Measurements from ENCODE around the gene IL24.

IL24 gene

DNA sequence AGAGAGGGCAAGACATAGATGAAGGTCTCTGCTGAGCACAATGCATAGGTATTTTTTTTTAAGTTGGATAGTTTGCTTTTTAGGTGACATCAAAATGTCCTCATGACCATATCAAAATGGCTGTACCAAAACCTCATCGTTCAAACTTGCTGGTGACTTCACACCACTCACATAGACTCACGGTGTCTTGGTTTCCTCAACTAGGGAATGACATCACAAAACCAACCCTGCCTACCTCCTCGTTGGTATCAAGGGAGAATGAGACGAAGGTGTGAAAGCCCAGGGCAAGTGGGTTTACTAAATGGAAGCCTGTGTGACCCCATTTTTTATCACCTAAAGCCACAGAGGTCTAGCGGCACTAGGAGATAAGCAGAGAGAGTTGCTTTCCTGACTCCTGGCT lies 47.5 kb downstream of the IL24 start:
- DNase-seq (ENCODE audit: low read depth), result no peak
- H3K4me3 ChIP-seq (ENCODE audit: low read depth, low read length), result no peak overlapping the region
- TF ChIP-seq, protein P1, sequence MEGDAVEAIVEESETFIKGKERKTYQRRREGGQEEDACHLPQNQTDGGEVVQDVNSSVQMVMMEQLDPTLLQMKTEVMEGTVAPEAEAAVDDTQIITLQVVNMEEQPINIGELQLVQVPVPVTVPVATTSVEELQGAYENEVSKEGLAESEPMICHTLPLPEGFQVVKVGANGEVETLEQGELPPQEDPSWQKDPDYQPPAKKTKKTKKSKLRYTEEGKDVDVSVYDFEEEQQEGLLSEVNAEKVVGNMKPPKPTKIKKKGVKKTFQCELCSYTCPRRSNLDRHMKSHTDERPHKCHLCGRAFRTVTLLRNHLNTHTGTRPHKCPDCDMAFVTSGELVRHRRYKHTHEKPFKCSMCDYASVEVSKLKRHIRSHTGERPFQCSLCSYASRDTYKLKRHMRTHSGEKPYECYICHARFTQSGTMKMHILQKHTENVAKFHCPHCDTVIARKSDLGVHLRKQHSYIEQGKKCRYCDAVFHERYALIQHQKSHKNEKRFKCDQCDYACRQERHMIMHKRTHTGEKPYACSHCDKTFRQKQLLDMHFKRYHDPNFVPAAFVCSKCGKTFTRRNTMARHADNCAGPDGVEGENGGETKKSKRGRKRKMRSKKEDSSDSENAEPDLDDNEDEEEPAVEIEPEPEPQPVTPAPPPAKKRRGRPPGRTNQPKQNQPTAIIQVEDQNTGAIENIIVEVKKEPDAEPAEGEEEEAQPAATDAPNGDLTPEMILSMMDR (IDR thresholded peaks at IDR 0.05; ENCODE audit: low read depth, low read length, missing control alignments), result no peak

DNA sequence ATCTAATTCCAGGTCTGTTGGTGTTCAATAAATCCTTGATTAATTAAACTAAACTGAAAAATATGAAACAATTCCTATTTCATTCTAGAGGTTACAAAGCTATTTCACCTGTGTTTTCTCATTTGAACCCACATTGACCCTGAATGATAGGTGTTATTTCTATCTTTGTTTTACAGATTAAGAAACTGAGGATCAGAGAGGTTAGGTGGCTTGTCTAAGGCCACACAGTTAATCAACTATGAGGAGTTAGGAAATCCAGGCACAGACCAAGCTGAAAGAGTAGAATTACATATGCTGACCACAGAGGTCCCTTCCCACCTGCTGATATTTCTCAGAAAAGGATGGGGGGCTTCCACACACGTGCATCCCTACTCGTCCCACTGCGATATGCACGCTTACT lies 48.5 kb downstream of the IL24 start:
- TF ChIP-seq, protein P1 (IDR thresholded peaks at IDR 0.05; ENCODE audit: low read depth, low read length, missing control alignments), result no peak
- no peak overlapping the region for H3K4me3 ChIP-seq (ENCODE audit: low read depth, low read length)
- DNase-seq (ENCODE audit: low read depth), result no peak

DNA sequence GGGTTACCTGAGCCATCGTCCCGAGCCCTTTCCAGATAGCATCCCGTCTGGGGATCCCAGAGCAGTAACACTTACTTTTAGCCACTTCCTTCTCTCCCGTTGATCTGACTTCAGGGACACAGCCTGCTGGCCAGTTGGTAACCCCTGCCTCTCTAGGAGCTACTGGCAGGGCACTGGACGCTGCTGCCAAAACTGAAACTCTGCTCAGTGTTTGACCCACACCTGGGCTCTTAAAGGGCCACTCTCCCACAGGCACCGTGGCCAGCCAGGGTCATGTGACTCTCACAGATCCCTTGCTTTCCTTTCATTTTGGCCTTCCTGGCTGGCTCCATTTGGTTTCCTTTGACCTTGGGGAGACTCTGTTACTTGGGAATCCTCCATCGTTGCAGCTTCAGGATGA lies 49.0 kb downstream of the IL24 start, which contains the start of gene PIGR:
Gene PIGR, minus strand, starts transcription at position 206 of the 400 bp plus-strand sequence. CDS start 5,935 bp downstream, outside the sequence.
- DNase-seq (ENCODE audit: low read depth), result no peak
- no peak within 1 kb of the TSS for H3K4me3 ChIP-seq (ENCODE audit: low read depth, low read length)
- TF ChIP-seq, protein P1 (IDR thresholded peaks at IDR 0.05; ENCODE audit: low read depth, low read length, missing control alignments), result no peak

DNA sequence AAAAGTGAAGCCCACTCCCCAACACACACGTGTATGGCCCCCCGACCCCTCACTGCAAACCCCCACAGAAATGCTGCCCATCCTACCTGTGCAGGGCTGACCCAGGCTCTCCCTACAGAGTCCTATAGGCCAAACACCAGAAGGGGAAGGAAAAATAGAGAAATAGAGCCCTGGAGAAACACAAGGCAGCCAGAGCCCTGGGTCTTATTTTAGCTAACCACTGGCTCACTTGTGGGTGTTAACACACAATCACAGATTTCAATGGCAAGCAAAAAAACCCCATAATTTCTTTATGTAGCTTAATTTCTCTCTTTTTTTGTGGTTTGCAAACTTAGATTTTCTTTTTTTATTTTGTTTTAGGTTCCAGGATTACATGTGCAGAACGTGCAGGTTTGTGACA lies 50.0 kb downstream of the IL24 start:
- no peak overlapping the region for H3K4me3 ChIP-seq (ENCODE audit: low read depth, low read length)
- DNase-seq (ENCODE audit: low read depth), result no peak
- TF ChIP-seq, protein P1 (IDR thresholded peaks at IDR 0.05; ENCODE audit: low read depth, low read length, missing control alignments), result no peak

DNA sequence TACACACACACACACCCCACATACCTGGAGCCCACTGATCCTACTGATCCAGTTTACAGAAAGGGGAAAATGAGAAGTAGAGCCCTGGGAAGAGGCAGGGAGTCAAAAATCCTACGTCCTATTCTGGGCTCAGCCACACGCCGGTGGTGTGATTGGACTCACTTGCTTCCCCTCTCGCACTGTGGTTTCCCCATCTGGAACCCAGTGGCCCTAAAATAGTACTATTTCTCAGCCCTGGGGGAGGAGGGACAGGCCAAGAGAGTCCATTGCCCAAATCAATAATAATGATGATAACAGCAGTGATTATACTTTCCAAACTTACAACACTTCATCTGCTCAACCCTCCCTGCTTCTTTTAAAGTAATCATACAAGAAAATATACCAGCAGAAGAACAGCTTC lies 52.0 kb downstream of the IL24 start:
- TF ChIP-seq, protein P1 (IDR thresholded peaks at IDR 0.05; ENCODE audit: low read depth, low read length, missing control alignments), result no peak

DNA sequence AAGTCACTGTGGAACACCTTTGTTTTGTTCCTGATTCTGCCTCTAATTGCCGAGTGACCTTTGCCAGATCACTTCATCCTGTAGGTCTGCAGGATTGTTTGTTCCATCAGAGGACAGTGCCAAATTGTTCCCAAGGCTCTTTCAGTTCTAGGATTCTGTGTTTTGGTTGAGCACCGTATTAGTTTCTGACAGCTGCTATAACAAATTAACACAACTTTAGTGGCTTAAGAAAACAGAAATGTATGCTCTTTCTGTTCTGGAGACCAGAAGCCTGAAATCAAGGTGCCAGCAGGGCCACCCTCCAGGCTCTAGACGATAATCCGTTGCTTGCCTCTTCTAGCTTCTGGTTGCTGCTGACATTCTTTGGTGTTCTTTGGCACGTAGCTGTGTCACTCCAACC lies 52.4 kb downstream of the IL24 start:
- H3K4me3 ChIP-seq (ENCODE audit: low read depth, low read length), result no peak overlapping the region
- TF ChIP-seq, protein P1 (IDR thresholded peaks at IDR 0.05; ENCODE audit: low read depth, low read length, missing control alignments), result no peak
- DNase-seq (ENCODE audit: low read depth), result no peak

More for the DNA sequence above, 52.0 kb downstream of the IL24 start:
- DNase-seq (ENCODE audit: low read depth), result no peak
- no peak overlapping the region for H3K4me3 ChIP-seq (ENCODE audit: low read depth, low read length)

DNA sequence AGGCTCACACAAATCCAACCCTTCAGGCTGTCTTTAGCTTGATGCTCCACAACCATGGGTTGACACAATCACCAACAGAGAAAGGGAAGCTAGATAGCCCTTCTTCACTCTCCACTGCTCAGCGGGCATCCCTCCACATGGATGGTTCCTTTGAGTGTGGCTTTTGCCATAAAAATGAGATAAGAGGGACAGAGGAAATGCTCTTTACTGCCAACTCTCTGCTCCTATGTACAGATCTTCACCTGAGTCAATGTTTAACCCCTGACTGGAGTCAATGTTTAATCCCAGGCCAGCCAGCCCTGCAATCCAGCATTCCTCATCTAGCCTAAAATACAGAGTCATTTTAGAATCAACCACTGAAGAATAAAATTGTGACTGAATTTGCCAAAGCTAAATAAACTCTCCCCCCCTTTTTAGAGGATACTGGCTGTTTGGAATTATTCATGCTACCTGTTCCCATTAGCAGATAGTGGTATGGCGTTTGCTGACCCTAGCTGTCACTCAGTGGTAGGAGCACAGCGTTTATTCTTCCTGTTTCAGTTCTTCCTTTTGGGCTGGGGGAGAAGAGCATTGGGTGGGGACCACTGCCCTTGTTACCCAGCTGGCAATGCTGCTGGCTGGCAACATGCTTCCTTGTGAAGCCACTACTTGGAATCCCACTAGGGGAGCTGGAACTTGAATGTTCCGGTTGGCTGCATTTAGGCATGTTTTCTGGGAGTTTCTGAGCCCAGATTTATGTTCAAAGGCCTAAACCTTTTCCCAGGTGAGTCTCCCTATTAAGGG lies 54.3 kb downstream of the IL24 start:
- no peak overlapping the region for H3K4me3 ChIP-seq (ENCODE audit: low read depth, low read length)
- TF ChIP-seq, protein P1 (IDR thresholded peaks at IDR 0.05; ENCODE audit: low read depth, low read length, missing control alignments), result no peak
- DNase-seq (ENCODE audit: low read depth), result no peak
